H7 (cell line): Measurements from ENCODE around the gene NAV2. TPM values are rescaled to one million over a fixed set of nuclear protein-coding genes. Genes with fewer than 3 reads are reported as not detected.

Source experiments
- DNase-seq: peaks from one replicate; pipeline ENCODE4 v3.0.0; 2012
- H3K27me3 ChIP-seq: 2 replicates; pipeline ENCODE4 v1.6.0; 2011; ENCODE audit warnings: mild to moderate bottlenecking, low read length; ENCODE audit not compliant: control insufficient read depth, insufficient read depth
- H3K36me3 ChIP-seq: replicated peaks from 2 replicates; pipeline ENCODE4 v1.5.1; 2011; ENCODE audit warnings: low read length; ENCODE audit not compliant: control insufficient read depth, insufficient read depth
- H3K4me3 ChIP-seq: 2 replicates; pipeline ENCODE4 v1.5.1; 2011; ENCODE audit warnings: low read depth, mild to moderate bottlenecking, control low read depth, low read length, moderate library complexity; ENCODE audit not compliant: insufficient read depth
- total RNA-seq: library from RNA; depleted of rRNA; stranded (reverse); fragments of >200 nt; shearing (Covaris generic); gene quantifications from 2 replicates; pipeline ENCODE4 v1.2.3, GENCODE V29; 2014

The NAV2 gene
- total RNA-seq, 1 experiment from 2014 or later: 11.1 TPM

DNA sequence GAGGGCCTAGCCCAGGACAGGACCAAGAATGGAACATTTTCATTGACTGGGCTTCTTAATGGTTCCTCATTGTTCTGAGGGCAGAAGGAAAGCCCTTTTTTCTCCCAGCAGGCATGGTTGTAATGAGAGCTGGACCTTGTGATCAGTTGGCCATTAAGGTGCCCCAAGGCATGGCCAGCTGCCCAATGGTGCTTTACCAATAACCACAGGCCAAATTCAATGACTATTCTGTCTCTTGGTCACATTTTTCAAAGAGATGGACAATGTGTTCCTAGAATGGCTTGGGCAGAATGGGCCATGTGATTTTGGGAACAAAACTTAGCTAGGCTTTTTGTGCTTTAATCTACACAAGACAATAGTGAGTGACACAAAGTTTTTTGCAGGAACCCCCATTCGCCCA is 7.3 kb downstream of the NAV2 start:
- Histone ChIP-seq H3K4me3 (no peak overlapping the region), H3K27me3 (peaks cover 11% of the 10 kb centered on the region), H3K36me3 (no peaks in the 10 kb centered on the region)
- no peak for DNase-seq

DNA sequence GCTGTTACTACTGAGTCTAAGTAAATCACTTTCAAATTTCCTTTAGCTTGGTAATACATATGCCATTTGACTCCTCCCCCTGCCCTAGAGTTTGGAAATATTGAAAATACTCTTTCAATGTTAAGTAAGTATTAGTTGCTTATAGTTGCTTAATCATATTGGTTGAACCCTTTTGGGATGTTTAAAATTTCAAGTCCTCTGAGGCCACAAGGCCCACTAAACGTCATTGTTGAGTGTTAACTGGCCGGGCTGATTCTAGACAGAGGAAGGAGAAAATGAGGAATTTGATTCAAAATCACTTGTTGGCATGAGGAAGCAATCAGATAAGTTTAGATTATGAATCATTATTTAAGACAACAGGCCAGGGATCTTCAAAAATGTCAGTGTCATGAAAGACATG is 8.5 kb downstream of the NAV2 start:
- Histone ChIP-seq H3K27me3 (no peaks in the 10 kb centered on the region; the same call in 1 of the 2 replicates), H3K36me3 (no peaks in the 10 kb centered on the region), H3K4me3 (no peak overlapping the region)
- no peak for DNase-seq

DNA sequence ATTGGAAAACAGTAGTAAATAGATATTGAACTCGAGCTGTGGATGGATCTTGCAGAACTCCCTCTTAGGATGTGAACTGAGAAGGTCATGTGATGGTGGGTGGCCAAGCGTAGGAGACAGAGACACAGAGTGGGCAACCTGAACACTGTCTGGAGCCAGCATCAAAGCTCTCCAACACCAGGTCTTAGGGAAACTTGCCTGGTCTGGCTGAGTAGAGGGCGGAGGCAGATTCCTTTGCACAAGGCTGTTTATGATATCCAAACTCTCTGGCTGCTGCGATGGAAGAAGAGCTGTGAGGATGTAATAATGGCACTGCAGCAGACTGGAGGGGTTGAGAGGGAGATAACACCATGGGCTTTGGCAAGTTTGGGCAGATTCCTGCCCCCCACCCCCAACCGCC is 10.1 kb downstream of the NAV2 start:
- no peak for DNase-seq
- no peak overlapping the region for H3K4me3 ChIP-seq
- no peaks in the 10 kb centered on the region for H3K36me3 ChIP-seq
- no peaks in the 10 kb centered on the region; the same call in 1 of the 2 replicates for H3K27me3 ChIP-seq

DNA sequence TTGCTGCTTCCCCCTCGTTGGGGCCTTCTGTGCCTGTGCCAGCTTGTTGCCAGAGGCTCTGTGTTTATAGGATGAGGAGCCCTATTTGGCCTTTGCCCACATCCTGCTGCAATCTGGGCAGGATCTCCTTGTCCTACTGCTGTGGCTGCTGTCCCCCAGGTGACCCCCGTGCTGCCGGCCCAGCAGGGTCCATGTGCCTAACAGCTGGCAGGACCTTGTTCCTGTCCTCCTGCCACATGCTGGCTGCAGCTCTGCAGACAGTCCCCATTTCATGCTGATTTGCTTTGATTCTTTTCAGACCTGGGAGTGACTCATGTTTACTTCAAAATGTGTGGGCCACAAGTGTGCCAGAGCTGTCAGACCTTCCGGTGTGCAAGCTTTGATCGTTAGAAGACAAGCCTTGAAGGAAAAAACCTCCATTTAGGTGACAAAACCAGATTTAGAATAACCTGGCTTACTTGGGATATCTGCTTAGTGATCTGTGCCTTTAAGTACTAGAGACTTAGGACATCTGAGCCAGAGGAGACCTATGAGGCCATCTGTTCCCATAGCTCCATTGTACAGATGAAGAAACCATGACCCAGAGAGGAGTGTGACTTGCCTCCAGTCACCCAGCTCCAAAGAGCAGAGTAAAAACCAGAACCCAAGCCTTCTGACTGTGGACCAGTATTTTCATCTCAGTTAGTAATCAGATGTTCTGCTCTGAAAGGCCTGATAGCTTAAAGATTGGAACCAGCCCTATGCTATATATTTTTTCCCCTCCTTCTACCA is 11.1 kb downstream of the NAV2 start:
- Histone ChIP-seq H3K4me3 (no peak overlapping the region), H3K36me3 (no peaks in the 10 kb centered on the region), H3K27me3 (no peaks in the 10 kb centered on the region; the same call in 1 of the 2 replicates)
- no peak for DNase-seq

DNA sequence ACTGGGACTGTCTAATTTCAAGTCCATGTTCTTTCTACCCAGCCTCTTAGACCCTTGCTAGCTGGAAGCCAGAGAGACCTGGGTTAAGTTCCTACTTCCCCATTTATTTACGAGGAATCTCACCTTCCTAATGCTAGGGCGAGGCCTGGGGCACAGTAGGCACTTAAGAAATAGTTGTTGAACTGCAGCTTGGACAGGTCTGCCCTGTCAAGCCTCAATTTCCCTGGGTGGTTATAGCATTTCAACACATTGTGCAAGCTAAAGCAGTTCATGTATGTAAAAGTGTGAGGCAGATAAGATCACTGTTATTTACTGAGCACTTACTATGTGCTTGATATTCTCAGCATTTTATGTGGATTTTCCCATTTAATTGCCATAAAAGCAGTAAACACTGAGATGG is 12.1 kb downstream of the NAV2 start:
- Histone ChIP-seq H3K36me3 (no peaks in the 10 kb centered on the region), H3K4me3 (no peak overlapping the region), H3K27me3 (no peaks in the 10 kb centered on the region; the same call in 1 of the 2 replicates)
- no peak for DNase-seq

DNA sequence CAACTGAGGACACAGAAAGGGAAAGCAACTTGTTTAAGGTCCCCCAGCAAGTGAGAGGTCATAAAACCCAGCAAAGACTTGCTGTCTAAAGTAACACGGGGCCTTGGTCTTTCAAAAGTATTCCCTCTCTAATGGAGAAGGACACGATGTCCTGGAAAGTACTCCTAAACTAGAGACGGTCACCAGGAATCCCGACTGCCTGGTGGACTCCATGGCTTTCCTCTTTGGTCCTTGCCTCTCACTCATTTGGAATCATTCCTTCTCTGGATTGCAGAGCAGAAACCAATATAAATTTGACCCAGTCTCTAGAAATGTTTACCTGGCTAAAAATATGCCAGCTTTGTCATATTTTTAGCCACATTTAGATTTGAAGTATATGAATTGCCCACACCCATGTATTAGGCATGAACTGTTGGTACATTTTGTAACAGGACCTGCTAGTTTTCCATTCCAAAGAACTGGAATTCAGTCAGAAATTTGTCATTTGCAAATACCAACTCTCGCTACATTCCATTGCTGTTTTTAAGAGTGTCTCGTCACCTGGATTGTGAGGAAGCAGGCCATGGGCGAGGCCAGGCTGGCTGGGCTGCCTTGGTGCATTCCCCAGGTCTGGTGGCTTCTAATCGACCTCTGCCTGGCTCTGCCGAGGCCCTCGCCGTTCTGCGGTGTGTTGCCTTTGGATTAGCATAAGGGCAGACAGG is 12.9 kb downstream of the NAV2 start:
- H3K27me3 ChIP-seq: no peaks in the 10 kb centered on the region
- DNase-seq: no peak
- no peaks in the 10 kb centered on the region for H3K36me3 ChIP-seq
- H3K4me3 ChIP-seq: no peak overlapping the region

DNA sequence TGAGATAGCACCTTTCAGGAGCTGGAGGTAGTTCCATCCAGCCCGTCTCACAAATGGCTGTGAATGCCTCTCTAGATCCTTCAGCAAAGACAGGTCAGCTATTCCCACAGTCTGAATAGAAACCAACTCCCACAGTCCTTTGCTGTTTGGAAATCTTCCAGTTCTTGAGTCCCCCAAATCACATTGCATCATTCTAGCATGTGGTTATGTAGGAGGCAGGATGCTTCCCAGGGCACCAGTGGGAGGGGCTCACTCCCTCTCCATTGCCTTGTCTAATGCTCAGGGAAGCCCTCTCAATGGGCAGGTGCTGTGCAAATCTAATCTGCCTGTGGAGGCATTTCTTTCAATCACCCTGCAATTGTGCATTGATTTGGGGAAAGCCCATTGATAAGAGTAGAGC is 14.6 kb downstream of the NAV2 start:
- no peaks in the 10 kb centered on the region for H3K36me3 ChIP-seq
- DNase-seq: no peak
- no peak overlapping the region for H3K4me3 ChIP-seq
- H3K27me3 ChIP-seq: no peaks in the 10 kb centered on the region

DNA sequence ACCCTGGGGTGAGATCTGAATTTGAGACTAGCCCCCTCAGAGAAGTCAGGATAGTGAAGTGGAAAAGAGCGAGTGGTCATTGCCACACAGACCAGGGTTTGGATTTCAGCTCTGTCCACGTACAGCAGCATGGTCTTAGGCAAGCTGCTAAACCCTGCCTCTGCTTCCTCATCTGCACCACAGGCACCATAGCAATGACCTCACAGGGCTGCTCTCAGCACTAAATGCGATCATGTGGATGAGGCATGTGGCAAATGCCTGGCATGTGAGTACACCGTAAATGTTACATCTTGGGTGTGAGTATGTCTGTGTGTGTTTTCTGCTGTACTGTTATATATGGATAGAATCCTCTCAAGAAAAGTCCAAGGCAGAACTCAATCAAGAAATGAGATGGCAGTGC is 15.8 kb downstream of the NAV2 start:
- no peaks in the 10 kb centered on the region for H3K27me3 ChIP-seq
- H3K4me3 ChIP-seq: no peak overlapping the region
- DNase-seq: no peak
- H3K36me3 ChIP-seq: no peaks in the 10 kb centered on the region

DNA sequence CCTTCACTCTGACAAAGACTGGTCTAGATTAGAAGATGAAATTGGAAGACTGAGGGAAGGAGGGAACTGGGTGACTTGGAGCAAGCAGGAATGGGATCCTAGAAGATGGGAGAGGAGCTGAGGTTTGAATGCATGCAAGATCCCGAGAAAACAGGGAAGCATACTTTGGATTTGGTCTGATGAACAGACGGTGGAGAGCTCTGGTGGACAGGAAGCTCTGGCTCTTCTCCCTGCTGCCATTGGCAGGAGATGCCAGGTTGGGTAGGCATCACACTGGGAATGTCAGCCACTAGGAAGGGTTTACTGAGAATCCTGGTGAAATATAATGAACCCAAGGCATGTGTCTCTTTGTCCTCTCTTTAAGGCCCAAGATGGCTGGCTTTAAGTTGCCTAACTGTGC is 16.5 kb downstream of the NAV2 start:
- Histone ChIP-seq H3K36me3 (no peaks in the 10 kb centered on the region), H3K4me3 (no peak overlapping the region), H3K27me3 (no peaks in the 10 kb centered on the region)
- no peak for DNase-seq

DNA sequence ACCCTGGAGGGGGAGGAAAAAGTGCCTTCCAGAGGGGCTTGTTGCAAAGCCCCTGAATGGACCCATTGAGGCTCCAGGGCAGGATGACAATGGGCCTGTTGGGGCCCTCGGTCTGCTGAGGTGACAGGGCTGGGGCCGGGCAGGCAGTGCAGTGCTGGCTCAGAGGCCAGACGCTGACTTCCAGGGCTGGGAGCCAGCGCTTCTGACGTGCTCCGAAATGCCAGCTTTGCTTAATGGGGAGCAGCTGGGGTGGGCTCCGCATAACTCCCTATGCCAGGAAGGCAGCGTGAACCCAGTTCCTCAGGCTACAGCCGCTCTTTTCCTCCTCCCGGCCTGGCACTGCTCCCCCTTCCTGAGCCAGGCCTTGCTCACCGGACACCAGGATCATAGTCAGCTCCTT is 17.7 kb downstream of the NAV2 start:
- no peaks in the 10 kb centered on the region for H3K27me3 ChIP-seq
- no peak for DNase-seq
- no peaks in the 10 kb centered on the region for H3K36me3 ChIP-seq
- H3K4me3 ChIP-seq: no peak overlapping the region

DNA sequence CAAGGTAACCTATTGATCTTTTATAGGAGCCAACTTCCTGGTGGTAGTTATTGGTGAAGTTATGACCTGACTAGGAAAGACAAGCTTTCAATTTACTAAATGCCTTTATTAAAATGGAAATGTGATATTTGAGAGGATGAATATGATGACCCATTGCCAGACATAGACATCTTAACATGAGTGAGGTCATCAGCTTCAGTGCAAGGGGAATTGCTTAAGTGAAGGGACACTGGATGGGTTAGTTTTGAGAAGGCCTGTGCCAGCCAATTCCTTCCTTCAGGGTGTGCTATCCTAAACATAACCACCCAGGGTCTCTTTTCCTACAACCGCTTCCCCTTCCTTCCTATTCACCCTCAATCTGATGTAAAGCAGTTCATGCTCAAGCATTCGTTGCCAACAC is 21.5 kb downstream of the NAV2 start:
- no peak for DNase-seq
- H3K36me3 ChIP-seq: no peaks in the 10 kb centered on the region

DNA sequence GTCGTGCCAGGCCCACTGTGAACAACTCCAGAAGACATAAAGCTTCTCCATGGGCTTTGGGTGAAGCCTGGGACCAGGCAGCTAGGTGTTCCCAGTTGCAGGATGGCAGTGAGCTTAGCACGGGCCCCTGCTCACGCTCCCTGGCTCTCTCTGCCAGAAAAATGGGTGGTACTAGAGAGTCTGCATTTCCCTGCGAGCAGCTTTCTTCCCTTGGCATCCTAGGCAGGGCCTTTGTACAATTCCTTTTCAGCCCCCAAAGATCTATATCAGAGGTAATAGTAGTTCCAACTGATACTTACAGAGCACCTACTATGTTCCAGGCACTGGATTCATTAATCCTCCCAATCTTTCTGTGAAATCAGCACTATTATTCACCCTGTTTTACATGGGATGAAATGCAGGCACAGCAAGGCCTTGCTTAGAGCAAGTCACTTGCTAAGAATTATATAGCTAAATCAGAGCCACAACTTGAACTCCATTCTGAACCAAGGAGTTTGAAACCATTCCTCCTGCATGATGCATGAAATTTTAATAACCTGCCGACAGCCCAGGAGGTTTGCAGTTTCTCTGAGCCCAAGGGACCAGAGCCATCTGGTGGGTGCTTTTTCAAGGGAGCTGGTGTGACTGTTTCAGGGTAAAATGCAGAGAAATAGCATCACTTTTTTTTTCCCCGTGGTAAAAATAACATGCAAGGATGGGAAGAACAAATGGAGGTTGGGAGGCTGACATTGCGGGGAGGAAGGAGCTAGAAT is 22.7 kb downstream of the NAV2 start:
- DNase-seq: no peak
- Histone ChIP-seq H3K36me3 (no peaks in the 10 kb centered on the region), H3K4me3 (no peak overlapping the region), H3K27me3 (no peaks in the 10 kb centered on the region)

More for the DNA sequence above, 21.5 kb downstream of the NAV2 start:
- H3K4me3 ChIP-seq: no peak overlapping the region
- no peaks in the 10 kb centered on the region for H3K27me3 ChIP-seq

DNA sequence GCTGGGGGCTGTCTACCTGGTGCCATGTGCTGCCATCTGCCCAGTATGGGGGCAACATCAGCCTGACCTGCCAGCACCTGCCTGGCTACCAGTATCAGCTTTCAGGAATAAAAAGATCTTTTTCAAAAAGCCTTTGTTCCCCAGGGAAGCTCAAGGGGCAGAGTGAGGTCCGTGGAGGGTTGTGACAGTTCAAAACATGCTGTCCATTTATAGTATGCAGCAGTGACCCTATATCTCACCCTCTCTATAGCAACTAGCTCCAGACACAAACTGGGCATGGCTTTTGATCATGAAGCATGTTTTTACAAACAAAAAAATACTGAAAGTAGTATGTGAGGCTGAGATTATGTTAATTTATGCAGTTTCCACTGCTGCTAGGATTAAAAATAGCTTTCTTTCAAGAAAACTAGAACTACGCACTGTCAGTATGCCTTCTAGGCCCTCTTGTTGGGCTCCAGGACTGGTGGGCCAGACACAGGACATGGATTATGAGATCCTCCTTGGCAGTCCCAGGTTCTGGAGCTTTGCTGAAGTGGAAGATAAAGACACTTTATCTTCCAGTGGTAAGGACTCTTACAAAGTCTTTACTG is 23.4 kb downstream of the NAV2 start:
- no peaks in the 10 kb centered on the region for H3K27me3 ChIP-seq

DNA sequence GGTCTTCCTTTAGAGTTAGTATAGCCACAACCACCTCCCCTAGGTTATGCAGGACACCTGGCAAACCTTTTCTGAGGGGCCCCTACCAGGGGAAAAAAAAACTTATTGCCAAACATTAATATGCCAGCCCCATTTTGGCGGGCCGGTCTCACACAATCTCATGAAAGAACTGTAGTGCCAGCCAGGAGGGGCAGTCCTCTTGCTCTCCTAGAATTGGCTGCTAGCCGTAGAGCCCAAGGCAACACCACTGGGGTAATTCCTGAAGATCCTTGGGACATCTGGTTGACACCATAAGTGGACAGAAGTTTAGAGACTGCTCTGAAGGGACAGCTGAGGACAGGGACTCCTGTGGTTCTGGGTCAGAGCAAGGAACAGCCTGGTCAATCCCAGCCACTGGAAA is 24.2 kb downstream of the NAV2 start:
- H3K36me3 ChIP-seq: no peaks in the 10 kb centered on the region
- DNase-seq: no peak
- no peaks in the 10 kb centered on the region for H3K27me3 ChIP-seq
- no peak overlapping the region for H3K4me3 ChIP-seq

More for the DNA sequence above, 23.4 kb downstream of the NAV2 start:
- Histone ChIP-seq H3K36me3 (no peaks in the 10 kb centered on the region), H3K4me3 (no peak overlapping the region)
- no peak for DNase-seq
